Hematopoietic multipotent progenitor cell treated with erythropoietin and hydrocortisone succinate and interleukin-3 and kit ligand, for 4 days (in vitro differentiated cells): ENCODE results near the gene CACNG4.
"Not testable (repeated sequence)": the region's sequence is repeated elsewhere in the genome, so short reads cannot be mapped to it uniquely, and the experiment has no call there.

ENCODE experiments used
- DNase-seq: peaks from one replicate; pipeline ENCODE4 v3.0.0-alpha.2; 2015

The CACNG4 gene

DNA sequence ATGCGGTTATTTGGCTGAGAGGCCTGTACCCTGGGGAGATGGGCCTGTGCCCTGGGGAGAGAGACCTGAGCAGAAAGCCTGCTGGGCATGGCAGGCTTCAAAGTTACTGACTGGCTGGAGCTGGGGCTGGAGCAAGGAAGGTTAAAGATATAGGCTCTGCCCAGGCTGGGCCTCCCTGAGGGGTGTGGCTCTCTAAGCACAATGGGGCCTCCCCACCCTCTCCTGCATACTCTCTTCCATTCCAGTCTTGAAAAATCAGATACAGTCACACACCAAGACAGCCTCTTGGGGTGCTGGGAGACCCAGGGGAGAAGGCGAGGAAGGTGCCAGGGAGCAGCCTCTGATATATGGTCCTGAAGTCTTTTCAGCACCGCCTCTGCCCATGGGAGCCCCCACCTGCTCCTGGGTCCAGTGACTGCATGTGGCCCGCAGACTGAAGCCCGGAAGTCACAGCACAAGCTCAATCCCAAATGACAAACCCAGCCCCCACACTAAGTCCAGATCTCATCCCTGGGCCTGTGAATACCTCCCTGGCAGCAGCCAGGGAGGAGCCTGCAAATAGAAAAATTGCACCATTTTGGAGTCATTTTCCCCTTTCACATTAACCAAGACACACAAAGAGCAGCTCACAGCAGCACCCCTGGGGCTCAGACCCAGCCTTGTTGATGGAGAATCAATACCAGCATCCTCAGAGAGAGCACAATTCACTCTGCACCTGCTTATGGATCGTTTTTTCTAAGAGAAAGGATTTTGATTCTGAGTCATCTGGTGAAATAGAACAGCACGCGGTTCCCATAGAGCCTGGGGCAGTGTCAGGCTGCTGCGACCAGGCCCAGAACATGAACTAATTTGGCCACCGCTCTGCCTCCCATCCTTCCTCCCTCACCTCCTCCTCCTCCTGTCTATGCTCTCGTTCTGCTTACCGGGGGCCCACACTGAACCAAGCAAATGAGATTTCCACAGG, 54.2 kb downstream of the CACNG4 start:
- DNase-seq: no peak

DNA sequence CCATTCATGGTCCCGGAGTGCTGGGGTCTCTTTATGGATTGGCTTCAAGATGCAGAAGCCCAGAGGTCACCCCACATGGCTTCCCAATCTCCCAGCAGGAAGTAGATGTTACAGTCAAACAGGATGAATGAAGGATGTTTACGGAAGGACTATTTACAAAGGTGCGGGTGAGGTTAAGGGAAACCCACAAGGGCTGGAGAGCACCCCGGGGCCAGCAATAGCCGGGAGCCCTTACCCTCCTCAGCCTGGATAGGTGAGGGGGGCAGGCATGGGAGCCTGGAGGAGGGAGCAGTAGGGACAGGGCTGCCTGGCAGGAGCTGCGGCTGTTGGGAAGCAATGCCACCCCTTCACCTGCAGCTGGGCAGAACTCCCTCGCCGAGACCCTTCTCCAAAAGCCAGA, 55.3 kb downstream of the CACNG4 start:
- DNase-seq: no peak

GRCh38 chr17:67020293-67020766, 55.8 kb downstream of the CACNG4 start:
- no peak for DNase-seq

DNA sequence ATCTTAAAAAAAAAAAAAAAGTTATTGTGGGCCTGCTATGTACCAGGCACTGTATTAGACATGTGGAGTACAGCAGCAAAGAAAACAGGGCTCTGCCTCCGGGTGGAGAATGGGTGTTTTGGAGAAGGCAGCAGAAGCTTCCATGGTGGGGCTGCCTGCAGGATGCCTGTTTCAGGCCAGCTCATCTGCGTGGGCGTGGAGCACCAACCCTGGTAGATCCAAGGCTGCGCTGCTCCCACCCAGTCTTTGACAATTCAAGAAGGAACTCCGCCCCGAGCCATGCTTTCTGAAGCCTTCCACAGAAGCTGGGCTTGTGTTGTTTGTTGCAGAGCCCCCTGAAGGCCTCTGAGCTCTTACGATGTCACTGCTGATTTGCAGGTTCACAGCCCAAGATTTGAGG, 56.7 kb downstream of the CACNG4 start:
- DNase-seq: no peak

DNA sequence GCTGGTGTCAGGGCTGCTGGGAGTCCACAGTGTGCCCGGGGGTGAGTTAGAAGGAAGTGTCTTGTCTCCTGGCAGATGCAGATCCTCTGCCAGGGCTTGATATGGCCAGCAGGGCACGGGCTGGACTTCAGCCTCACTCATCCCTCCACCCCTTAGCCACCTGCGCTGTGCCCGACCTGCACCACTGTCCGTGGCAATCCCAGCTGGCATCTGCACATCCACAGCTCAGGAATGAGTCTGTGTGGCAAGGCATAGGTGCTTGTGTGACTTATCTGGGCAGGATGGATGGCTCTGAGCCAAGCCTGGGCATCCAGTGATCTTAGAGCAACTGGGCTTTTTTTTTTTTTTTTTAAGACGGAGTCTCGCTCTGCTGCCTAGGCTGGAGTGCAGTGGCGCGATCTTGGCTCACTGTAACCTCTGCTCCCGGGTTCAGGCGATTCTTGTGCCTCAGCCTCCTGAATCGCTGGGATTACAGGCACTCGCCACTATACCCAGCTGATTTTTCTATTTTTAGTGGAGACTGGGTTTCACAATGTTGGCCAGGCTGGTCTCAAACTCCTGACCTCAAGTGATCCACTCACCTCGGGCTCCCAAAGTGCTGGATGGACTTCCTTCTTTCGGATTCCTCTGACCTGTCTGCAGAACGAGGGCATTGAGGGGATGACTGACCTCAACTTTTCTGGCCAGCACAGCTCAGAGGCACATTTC, 57.4 kb downstream of the CACNG4 start:
- DNase-seq: no peak

DNA sequence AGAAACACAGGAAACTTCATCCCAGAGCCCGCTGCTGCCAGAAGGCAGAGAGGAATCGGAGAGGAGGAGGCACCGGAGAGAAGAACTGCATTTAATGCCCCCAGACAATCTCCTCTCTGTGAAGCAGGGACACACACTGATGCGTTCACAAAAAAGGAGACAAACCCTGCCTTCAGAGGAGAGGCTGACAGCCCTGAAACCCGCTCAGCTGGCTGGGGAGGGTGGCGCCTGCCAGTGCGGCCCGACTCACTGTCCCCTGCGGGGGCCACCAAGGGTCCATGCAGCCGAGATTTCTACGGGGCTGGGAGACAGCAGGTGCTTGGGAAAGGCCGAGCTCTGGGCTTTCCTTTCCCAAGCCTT, 57.9 kb downstream of the CACNG4 start:
- DNase-seq: no peak

- no peak for DNase-seq
Measured at GRCh38 chr17:67024736-67025135, 60.2 kb downstream of the CACNG4 start.

GRCh38 chr17:67025216-67025792, 60.8 kb downstream of the CACNG4 start:
- DNase-seq: no peak

DNA sequence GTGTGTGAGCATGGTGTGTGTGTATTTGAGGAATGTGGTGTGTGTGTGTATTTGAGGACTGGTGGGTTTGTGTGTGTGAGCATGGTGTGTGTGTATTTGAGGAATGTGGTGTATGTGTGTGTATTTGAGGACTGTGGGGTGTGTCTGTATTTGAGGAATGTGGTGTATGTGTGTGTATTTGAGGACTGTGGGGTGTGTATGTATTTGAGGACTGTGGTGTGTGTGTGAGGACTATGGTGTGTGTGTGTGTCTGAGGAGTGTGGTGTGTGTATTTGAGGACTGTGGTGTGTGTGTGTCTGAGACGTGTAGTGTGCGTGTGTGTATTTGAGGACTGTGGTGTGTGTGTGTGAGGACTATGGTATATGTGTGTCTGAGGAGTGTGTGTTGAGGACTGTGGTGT, 61.8 kb downstream of the CACNG4 start:
- DNase-seq: no peak

DNA sequence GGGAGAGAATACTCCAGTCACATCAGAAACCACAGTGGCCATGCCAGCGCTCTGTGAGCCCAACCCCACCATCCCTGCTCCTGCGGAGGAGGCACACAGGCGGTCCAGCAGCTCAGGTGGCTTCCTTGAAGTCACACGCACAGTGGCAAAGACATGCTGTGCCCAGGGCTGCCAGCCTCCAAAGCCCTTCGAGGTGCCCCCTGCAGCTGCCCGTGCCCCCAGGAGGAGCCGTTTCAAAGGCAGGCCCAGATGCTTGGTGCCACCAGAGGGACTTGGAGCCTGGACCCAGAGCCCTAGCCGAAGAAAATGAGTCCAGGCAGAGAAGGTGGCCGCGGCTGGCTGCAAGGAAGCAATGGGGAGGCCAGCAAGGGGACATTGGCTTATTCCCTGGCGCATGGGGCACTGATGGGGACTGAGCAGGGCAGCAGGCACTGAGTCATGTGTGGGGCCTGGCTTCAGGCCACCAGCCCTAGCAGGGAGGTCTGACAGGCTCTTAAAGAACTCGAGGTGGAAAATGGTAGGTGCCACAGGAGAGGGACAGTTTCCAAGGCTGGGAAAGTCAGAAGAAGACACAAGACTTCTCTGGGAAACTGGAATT, 62.6 kb downstream of the CACNG4 start:
- no peak for DNase-seq

- no peak for DNase-seq
Measured at GRCh38 chr17:67030641-67031040, 66.1 kb downstream of the CACNG4 start.

GRCh38 chr17:67032382-67032781, 67.9 kb downstream of the CACNG4 start:
- no peak for DNase-seq

- DNase-seq: no peak
Measured at GRCh38 chr17:67032985-67033384, 68.5 kb downstream of the CACNG4 start.

GRCh38 chr17:67033613-67034012, 69.1 kb downstream of the CACNG4 start:
- DNase-seq: no peak

DNA sequence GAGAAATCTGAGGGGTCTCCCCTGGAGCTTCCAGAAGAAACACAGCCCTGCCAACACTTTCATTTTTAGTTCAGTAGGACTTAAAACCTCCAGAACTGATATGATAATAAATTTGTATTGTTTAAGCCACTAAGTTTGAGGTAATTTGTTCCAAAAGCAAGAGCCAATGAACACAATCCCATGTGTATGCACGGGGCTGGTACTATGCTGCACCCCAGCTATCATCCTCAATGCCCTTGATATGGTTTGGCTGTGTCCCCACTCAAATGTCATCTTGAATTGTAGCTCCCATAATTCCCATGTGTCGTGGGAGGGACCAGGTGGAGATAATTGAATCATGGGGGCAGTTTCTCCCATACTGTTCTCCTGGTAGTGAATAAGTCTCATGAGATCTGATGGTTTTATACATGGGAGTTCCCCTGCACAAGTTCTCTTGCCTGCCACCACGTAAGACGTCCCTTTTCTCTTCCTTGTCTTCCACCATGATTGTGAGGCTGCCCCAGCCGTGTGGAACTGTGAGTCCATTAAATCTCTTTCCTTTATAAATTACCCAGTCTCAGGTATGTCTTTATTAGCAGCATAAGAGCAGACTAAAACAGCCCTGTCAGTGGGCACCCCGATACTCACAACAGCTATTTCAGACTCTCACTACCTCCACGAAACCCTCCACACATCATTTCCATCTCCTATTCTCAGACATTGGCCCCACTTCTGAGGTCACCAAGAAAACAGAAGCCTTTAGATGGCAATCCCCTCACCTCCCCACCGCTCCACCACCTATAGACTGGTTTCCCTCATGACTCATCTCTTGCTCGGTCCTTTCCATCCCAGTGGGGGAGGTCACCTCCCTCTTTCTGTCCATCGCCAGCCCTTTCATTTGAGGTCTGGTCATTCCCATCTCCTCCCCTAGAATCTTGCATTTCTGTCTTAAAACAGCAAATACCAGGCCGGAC, 70.9 kb downstream of the CACNG4 start:
- no peak for DNase-seq

- DNase-seq: no peak
Measured at GRCh38 chr17:67038861-67039365, 74.4 kb downstream of the CACNG4 start.

GRCh38 chr17:67040652-67041051, 76.1 kb downstream of the CACNG4 start:
- no peak for DNase-seq

DNA sequence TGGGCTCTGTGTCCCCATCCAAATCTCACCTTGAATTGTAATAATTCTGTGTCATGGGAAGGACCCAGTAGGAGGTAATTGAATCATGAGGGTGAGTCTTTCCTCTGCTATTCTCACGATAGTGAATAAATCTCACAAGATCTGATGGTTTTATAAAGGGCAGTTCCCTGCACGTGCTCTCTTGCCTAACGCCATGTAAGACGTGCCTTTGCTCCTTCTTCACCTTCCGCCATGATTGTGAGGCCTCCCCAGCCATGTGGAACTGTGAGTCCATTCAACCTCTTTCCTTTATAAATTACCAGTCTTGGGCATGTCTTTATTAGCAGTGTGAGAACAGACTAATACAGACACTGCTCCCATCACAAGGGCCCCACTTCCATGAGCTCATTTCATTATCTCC, 76.6 kb downstream of the CACNG4 start:
- DNase-seq: not testable (repeated sequence)

GRCh38 chr17:67041531-67041930, 77.0 kb downstream of the CACNG4 start:
- DNase-seq: no peak

DNA sequence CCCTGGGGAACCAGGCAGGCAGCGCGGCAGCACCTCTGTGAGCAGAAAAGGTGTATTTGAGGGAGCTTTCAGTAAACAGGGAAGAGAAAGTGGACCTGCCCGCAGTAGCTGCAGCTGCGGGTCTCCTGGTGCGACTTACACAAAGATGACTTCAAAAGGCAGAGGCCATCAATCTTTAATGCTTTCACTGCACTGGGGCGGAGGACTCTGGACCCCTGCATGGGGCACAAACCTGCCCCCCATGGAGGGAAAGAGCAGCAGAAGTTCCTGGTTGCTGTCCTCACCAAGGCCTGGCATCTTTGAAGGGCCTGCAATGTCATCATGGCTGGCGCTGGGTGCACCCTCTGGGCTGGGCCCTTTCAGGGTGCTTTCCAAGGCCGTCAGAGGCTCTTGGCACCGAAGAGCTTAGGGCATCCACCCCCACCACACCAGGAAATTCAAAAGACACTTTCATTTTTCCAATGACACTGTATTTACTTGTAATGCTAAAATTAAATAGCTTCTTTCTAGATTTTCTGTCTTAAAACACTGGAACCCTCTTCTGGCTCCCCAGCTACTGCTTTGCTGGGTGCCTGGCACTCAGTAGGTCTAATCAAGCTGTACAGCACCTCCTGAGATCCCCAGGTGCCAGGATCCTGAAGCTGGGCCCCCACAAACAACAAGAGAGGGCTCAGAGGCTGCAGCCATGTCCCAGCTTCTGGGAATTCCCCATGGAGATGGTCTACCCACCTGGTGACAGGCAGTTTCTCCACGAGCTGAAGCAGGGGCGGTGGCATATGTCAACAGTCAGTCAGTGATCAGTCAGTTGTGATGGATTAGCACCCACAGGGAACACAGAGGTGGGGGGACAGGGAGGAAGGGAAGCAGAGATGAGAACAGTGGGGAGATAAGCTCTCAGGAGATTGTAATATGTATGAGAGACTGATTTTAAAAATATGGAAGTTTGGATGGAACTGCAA, 77.7 kb downstream of the CACNG4 start:
- no peak for DNase-seq

DNA sequence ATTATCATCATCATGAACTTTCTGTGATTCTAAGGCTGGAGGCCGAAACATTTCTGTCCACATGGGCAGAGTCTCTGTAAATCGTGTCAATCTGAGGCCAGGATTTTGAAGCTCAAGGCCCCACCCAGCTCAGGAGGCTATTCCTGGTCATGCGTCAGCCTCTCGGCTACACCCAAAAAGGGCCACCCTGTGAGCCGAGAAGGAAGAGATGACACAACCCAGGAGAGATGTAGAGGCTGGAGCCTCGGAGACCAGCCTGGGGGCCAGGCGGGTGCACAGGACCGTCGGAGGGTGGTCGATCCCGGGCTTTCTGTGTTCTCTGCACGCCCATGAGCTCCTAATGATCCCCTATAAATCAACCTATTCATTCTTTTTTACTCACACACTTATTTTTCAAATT, 78.8 kb downstream of the CACNG4 start:
- no peak for DNase-seq
